Parathyroid adenoma (tissue), 2 donors: ENCODE results near the gene RARA.

Experiments
- H2AFZ ChIP-seq: fragments of 300-600 bp; sonication (generic); one replicate; pipeline ENCODE4 v1.7.0; 2017; ENCODE audit warnings: antibody characterized with exemption, mild to moderate bottlenecking
- H3K27ac ChIP-seq: fragments of 300-600 bp; sonication (generic); one replicate; pipeline ENCODE4 v1.7.0; 2017
- H3K27me3 ChIP-seq: fragments of 300-600 bp; sonication (generic); one replicate; pipeline ENCODE4 v1.7.0; 2017; ENCODE audit warnings: low read length; ENCODE audit not compliant: control insufficient read depth, insufficient read depth
- H3K36me3 ChIP-seq: fragments of 300-600 bp; sonication (generic); one replicate; pipeline ENCODE4 v1.7.0; 2017; ENCODE audit warnings: low read length; ENCODE audit not compliant: control insufficient read depth, insufficient read depth
- H3K4me1 ChIP-seq: fragments of 300-600 bp; sonication (generic); one replicate; pipeline ENCODE4 v1.7.0; 2017; ENCODE audit warnings: control low read depth
- H3K4me2 ChIP-seq: fragments of 300-600 bp; sonication (generic); one replicate; pipeline ENCODE4 v1.7.0; 2017; ENCODE audit warnings: low read length
- H3K4me3 ChIP-seq: fragments of 300-600 bp; sonication (generic); one replicate; pipeline ENCODE4 v1.7.0; 2017; ENCODE audit warnings: low read depth, low read length
- H3K79me2 ChIP-seq: fragments of 300-600 bp; sonication (generic); one replicate; pipeline ENCODE4 v1.7.0; 2017; ENCODE audit warnings: control low read depth
- H3K9ac ChIP-seq: fragments of 300-600 bp; sonication (generic); one replicate; pipeline ENCODE4 v1.7.0; 2017; ENCODE audit warnings: mild to moderate bottlenecking
- H3K9me3 ChIP-seq: fragments of 300-600 bp; sonication (generic); one replicate; pipeline ENCODE4 v1.7.0; 2017; ENCODE audit warnings: low read length; ENCODE audit not compliant: control insufficient read depth
- TF ChIP-seq, protein P1 (sequence below): fragments of 300-600 bp; sonication (generic); IDR thresholded peaks from one replicate; pipeline ENCODE4 v1.7.0; 2017; ENCODE audit warnings: antibody characterized with exemption, mild to moderate bottlenecking
- donor health status: primary hyperparathyroidism.

Gene RARA

DNA sequence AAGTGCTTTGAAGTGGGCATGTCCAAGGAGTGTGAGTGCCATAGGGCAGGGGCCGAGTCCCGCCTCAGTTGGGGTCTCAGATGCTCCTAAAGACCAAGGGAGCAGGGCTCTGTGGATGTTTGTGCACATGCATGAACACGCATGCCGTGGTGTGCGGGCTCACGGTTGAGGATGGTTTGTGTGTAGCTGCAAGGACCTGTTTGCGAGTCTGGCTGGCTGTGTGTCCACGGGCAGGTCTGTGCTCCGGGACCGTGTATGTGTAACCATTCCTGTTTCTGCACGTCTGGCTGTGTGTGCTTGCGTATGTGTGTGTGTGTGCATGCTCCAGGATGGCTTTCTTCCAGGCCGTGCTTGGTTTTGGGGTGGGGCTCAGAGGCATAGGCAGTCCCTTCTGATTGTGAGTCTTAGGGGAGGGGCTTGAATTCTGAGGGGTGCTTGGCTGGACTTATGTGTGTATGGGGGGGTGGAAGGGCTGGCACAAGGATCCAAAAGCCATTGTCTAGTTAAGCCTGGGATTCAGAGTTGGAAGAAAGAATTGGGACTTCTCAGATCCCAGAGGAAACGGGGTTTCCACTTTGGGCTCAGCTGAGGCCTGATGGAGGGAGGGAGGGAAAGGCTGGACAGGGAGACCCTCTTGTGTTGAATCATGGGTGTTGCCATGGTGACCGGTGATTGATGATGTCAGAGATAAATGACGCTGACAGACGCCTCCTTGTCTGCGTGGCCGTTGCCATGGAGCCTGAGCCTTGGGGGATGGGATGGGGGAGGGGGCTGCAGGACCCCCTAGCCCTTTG, 41.1 kb downstream of the RARA start:
- Histone ChIP-seq H3K4me1 (peaks cover 28% of the 10 kb centered on the region), H2AFZ (no peak overlapping the region), H3K9me3 (no peaks in the 10 kb centered on the region), H3K27me3 (no peaks in the 10 kb centered on the region), H3K79me2 (peaks cover 6% of the 10 kb centered on the region), H3K4me2 (no peak overlapping the region), H3K9ac (no peak overlapping the region), H3K36me3 (no peaks in the 10 kb centered on the region), H3K27ac (peak overlapping the region; percentile 7), H3K4me3 (no peak overlapping the region)
- TF ChIP-seq, protein P1, sequence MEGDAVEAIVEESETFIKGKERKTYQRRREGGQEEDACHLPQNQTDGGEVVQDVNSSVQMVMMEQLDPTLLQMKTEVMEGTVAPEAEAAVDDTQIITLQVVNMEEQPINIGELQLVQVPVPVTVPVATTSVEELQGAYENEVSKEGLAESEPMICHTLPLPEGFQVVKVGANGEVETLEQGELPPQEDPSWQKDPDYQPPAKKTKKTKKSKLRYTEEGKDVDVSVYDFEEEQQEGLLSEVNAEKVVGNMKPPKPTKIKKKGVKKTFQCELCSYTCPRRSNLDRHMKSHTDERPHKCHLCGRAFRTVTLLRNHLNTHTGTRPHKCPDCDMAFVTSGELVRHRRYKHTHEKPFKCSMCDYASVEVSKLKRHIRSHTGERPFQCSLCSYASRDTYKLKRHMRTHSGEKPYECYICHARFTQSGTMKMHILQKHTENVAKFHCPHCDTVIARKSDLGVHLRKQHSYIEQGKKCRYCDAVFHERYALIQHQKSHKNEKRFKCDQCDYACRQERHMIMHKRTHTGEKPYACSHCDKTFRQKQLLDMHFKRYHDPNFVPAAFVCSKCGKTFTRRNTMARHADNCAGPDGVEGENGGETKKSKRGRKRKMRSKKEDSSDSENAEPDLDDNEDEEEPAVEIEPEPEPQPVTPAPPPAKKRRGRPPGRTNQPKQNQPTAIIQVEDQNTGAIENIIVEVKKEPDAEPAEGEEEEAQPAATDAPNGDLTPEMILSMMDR, result no peak

DNA sequence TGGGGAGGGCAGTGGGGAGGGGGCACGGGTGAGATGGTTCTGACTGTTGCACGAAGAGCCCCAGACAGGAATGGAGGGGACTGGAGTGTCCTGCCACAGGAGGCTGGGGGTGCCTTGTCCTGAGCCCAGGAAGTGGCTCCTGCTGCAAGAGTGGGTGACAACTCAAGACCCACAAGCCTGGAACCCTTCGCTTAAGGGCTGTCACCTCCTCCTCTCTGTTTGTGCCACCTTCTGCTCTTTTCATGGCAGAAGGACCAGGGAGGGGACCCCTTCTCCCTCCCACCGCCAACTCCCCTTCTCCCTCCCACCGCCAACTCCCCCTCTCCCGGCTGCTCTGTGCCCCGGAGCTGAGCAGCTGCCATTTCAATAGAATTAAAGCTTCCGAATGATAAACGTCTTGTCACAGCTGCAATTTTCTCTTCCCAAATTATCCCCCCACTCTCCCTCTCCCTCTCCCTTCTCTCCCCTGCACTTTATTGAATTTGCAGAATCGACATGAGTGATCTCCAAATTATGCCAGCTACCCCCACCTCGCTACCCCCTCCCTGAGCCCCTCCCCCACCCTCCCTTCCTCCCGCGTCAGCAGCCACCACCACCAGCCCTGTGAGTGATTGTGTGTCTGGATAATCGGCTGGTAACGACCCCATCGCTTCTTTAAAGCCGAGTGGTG, 41.8 kb downstream of the RARA start:
- Histone ChIP-seq H3K79me2 (peaks cover 6% of the 10 kb centered on the region), H3K9me3 (no peaks in the 10 kb centered on the region), H3K4me2 (no peak overlapping the region), H3K4me1 (peaks cover 21% of the 10 kb centered on the region), H3K27ac (peak overlapping the region; percentile 7), H2AFZ (no peak overlapping the region), H3K27me3 (no peaks in the 10 kb centered on the region), H3K36me3 (no peaks in the 10 kb centered on the region), H3K9ac (no peak overlapping the region), H3K4me3 (no peak overlapping the region)
- TF ChIP-seq, protein P1, result no peak

DNA sequence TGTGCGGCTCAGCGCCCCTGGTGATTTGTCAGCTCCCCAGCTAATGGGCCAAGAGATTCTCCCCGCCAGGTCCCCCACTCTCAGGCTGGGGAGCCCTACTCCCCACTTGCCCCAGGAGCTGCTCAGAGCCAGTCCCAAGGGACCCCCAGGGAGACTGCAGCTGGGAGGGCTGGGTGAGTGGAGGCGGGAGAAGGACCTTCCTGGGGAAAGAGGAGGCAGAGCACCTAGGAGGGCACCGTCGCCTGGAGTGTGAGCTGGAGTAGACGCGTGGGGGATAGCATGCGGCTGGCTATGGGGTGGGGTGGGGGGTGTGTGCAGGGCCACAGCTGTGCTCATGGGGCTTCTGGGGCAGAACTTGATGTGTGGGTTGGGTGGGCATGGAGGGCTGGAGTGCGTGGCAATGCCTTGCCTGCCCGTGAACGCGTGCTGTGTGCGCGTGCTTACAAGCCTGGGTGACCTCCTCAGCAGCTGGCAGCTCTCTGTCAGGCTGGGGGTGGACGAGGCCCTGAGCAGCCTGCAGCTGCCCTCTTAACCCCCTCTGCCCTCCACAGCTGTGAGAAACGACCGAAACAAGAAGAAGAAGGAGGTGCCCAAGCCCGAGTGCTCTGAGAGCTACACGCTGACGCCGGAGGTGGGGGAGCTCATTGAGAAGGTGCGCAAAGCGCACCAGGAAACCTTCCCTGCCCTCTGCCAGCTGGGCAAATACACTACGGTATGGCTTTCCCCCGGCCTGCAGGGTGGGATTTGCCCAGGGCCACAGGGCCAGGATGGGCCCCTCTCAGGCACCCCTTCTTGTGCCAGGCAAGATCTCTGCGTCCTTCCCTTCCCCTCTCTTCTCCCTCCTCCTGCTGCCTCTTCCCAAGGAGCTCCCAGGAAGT, 42.6 kb downstream of the RARA start:
- Histone ChIP-seq H3K4me1 (peaks cover 17% of the 10 kb centered on the region), H3K4me3 (no peak overlapping the region), H3K36me3 (no peaks in the 10 kb centered on the region)

DNA sequence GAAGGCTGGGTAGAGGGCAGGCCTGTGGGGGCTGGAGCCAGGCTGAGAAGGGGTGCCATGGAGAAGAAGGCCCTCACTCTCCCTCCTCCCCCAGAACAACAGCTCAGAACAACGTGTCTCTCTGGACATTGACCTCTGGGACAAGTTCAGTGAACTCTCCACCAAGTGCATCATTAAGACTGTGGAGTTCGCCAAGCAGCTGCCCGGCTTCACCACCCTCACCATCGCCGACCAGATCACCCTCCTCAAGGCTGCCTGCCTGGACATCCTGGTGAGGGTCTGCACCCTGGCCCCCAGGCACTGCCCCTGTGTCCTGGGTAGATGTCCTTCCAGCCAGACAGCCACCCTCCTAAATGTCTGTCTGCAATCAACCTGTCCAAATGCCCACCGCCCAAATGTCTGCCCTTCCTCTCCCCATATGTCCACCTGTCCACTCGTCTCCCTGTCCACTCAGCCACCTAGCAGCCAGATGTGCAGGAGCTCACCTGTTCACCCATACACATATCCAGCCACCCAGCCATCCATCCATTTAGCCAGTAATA, 43.3 kb downstream of the RARA start:
- no peaks in the 10 kb centered on the region for H3K36me3 ChIP-seq

More for the DNA sequence above, 42.6 kb downstream of the RARA start:
- Histone ChIP-seq H3K27ac (no peak overlapping the region), H2AFZ (no peak overlapping the region), H3K79me2 (peaks cover 6% of the 10 kb centered on the region), H3K9me3 (no peaks in the 10 kb centered on the region), H3K4me2 (no peak overlapping the region), H3K9ac (no peak overlapping the region), H3K27me3 (no peaks in the 10 kb centered on the region)
- TF ChIP-seq, protein P1, result no peak

More for the DNA sequence above, 43.3 kb downstream of the RARA start:
- no peak overlapping the region for H3K4me2 ChIP-seq
- H3K27me3 ChIP-seq, result no peaks in the 10 kb centered on the region
- H3K4me1 ChIP-seq, result peaks cover 15% of the 10 kb centered on the region
- no peak overlapping the region for H3K27ac ChIP-seq
- H3K9ac ChIP-seq, result no peak overlapping the region
- no peak overlapping the region for H2AFZ ChIP-seq
- H3K9me3 ChIP-seq, result no peaks in the 10 kb centered on the region
- H3K4me3 ChIP-seq, result no peak overlapping the region
- peaks cover 6% of the 10 kb centered on the region for H3K79me2 ChIP-seq
- TF ChIP-seq, protein P1, result no peak
